ENCODE data around the gene TEAD1. TPM values are rescaled to one million over a fixed set of nuclear protein-coding genes. Genes with fewer than 3 reads are reported as not detected.

Gene TEAD1
- total and polyA plus RNA-seq, 2 donors (not counting 3 experiments of a cell fraction or from before 2014, with no cell fraction given) = 15.3 to 49.0 TPM

GRCh38 chr11:12876340-12876739 lies 202.1 kb downstream of the TEAD1 start:
- no TSS peak for BruUV-seq (replicated peaks)
- no peaks in the 10 kb centered on the region for H3K27me3 ChIP-seq (ENCODE audit: control insufficient read depth in 2 of 2, insufficient read depth in 2 of 2, low read length in 2 of 2)
- dilution Hi-C loops (cut with MboI; ENCODE audit: extremely low pct_ligation_motif_present, low sequenced_read_pairs) = no loop called here
- H3K4me2 ChIP-seq (ENCODE audit: insufficient read depth, low read length) = no peak overlapping the region
- TF ChIP-seq MAX (IDR thresholded peaks at IDR 0.05; ENCODE audit: insufficient read depth, insufficient read length) = no peak
- no peak for TF ChIP-seq POLR2A (IDR thresholded peaks at IDR 0.05; ENCODE audit: low read depth, low read length)
- no peak for TF ChIP-seq FOS (IDR thresholded peaks at IDR 0.05; ENCODE audit: borderline replicate concordance, insufficient read depth, low read length)
- no peak for TF ChIP-seq JUN (IDR thresholded peaks at IDR 0.05; ENCODE audit: borderline replicate concordance, insufficient read depth, insufficient read length, low read depth)
- no peak for TF ChIP-seq CTCF (IDR thresholded peaks at IDR 0.05; ENCODE audit: extremely low read depth in 1 of 2, insufficient read depth in 1 of 2, low read depth in 1 of 2, low read length in 2 of 2)
- TF ChIP-seq MYC (IDR thresholded peaks at IDR 0.05; ENCODE audit: low read depth, low read length) = no peak
- TF ChIP-seq GATA2 (IDR thresholded peaks at IDR 0.05; ENCODE audit: insufficient read depth, insufficient read length, low read depth, low read length) = no peak
- no peak for TF ChIP-seq EZH2 (IDR thresholded peaks at IDR 0.05; ENCODE audit: borderline replicate concordance, low read depth, low read length, severe bottlenecking)
- TF ChIP-seq POLR2AphosphoS5 (IDR thresholded peaks at IDR 0.05; ENCODE audit: insufficient read depth, low read depth, low read length) = no peak
- H4K20me1 ChIP-seq (replicated peaks; ENCODE audit: control insufficient read depth, extremely low read depth, insufficient read depth, low read length) = no peaks in the 10 kb centered on the region
- no peak overlapping the region for H3K9ac ChIP-seq (replicated peaks; ENCODE audit: extremely low read depth, insufficient read depth, low read length)
- CTCF ChIA-PET = interaction anchor here (1.1 to 2.4 kb wide), 3 partner anchors 12 to 19 kb away, joined by 3 to 13 read pairs (median 8); no protein-coding TSS in a partner anchor
- no peaks in the 10 kb centered on the region for H3K9me1 ChIP-seq (replicated peaks; ENCODE audit: control insufficient read depth, extremely low read depth, insufficient read depth, low read length)
- no peak overlapping the region for H3K27ac ChIP-seq (ENCODE audit: insufficient read depth, low read depth, low read length)
- peaks cover 2% of the 10 kb centered on the region in 2 experiments for H3K36me3 ChIP-seq (ENCODE audit: control insufficient read depth in 2 of 2, extremely low read depth in 1 of 2, insufficient read depth in 2 of 2, low read length in 2 of 2)
- FAIRE-seq (no peak), DNase-seq (ENCODE audit: low read depth, low spot score) (no peak)
- H2AFZ ChIP-seq (ENCODE audit: low read depth, low read length) = no peak overlapping the region
- H3K79me2 ChIP-seq (ENCODE audit: control insufficient read depth, insufficient read depth, low read length) = no peaks in the 10 kb centered on the region
- POLR2A ChIA-PET = no interaction called here
- no peaks in the 10 kb centered on the region for H3K4me1 ChIP-seq (ENCODE audit: control insufficient read depth, extremely low read depth, insufficient read depth, low read length)
- no peaks in the 10 kb centered on the region for H3K9me3 ChIP-seq (replicated peaks; ENCODE audit: control insufficient read depth, insufficient read depth, low read length)
- H3K4me3 ChIP-seq (replicated peaks in 1 of 3; ENCODE audit: insufficient read depth in 1 of 3, low read depth in 1 of 3, low read length in 3 of 3) = no peak overlapping the region
- intact Hi-C loops (cut with micrococcal nuclease) = no loop called here
